Measurements from ENCODE around the gene ATP8B1. TPM values are rescaled to one million over a fixed set of nuclear protein-coding genes. Genes with fewer than 3 reads are reported as not detected.

The ATP8B1 gene
- total RNA-seq, 1 donor from 2014 or later, result 14.4 TPM

GRCh38 chr18:57785751-57786437 is 17.2 kb downstream of the ATP8B1 start:
- no peak for DNase-seq (ENCODE audit: low read depth)
- no peak for TF ChIP-seq CTCF (conservative IDR thresholded peaks at IDR 0.05; ENCODE audit: low read depth, low read length)
- H3K4me3 ChIP-seq (ENCODE audit: low read depth, low read length), result no peak overlapping the region

- no peak for TF ChIP-seq CTCF (conservative IDR thresholded peaks at IDR 0.05; ENCODE audit: low read depth, low read length)
- no peak for DNase-seq (ENCODE audit: low read depth)
- no peak overlapping the region for H3K4me3 ChIP-seq (ENCODE audit: low read depth, low read length)
These were observed 18.4 kb downstream of the ATP8B1 start for GRCh38 chr18:57784801-57785114.

GRCh38 chr18:57784034-57784800 is 18.9 kb downstream of the ATP8B1 start:
- no peak for TF ChIP-seq CTCF (conservative IDR thresholded peaks at IDR 0.05; ENCODE audit: low read depth, low read length)
- DNase-seq (ENCODE audit: low read depth), result no peak
- H3K4me3 ChIP-seq (ENCODE audit: low read depth, low read length), result no peak overlapping the region

- no peak for DNase-seq (ENCODE audit: low read depth)
- no peak for TF ChIP-seq CTCF (conservative IDR thresholded peaks at IDR 0.05; ENCODE audit: low read depth, low read length)
- H3K4me3 ChIP-seq (ENCODE audit: low read depth, low read length), result no peak overlapping the region
These were observed 21.1 kb downstream of the ATP8B1 start for GRCh38 chr18:57782049-57782448.

- no peak overlapping the region for H3K4me3 ChIP-seq (ENCODE audit: low read depth, low read length)
- DNase-seq (ENCODE audit: low read depth), result peak; percentile 87
- TF ChIP-seq CTCF (conservative IDR thresholded peaks at IDR 0.05; ENCODE audit: low read depth, low read length), result no peak
These were observed 22.3 kb downstream of the ATP8B1 start for GRCh38 chr18:57780706-57781347.

- H3K4me3 ChIP-seq (ENCODE audit: low read depth, low read length), result no peak overlapping the region
- DNase-seq (ENCODE audit: low read depth), result no peak
- TF ChIP-seq CTCF (conservative IDR thresholded peaks at IDR 0.05; ENCODE audit: low read depth, low read length), result no peak
These were observed 22.8 kb downstream of the ATP8B1 start for GRCh38 chr18:57780318-57780705.

Measured in epithelial cell of proximal tubule (primary cell).